ENCODE measurements around the gene ACAA1.
A peak's percentile ranks its signal among the peaks of the same experiment; 100 is the strongest.

DNA sequence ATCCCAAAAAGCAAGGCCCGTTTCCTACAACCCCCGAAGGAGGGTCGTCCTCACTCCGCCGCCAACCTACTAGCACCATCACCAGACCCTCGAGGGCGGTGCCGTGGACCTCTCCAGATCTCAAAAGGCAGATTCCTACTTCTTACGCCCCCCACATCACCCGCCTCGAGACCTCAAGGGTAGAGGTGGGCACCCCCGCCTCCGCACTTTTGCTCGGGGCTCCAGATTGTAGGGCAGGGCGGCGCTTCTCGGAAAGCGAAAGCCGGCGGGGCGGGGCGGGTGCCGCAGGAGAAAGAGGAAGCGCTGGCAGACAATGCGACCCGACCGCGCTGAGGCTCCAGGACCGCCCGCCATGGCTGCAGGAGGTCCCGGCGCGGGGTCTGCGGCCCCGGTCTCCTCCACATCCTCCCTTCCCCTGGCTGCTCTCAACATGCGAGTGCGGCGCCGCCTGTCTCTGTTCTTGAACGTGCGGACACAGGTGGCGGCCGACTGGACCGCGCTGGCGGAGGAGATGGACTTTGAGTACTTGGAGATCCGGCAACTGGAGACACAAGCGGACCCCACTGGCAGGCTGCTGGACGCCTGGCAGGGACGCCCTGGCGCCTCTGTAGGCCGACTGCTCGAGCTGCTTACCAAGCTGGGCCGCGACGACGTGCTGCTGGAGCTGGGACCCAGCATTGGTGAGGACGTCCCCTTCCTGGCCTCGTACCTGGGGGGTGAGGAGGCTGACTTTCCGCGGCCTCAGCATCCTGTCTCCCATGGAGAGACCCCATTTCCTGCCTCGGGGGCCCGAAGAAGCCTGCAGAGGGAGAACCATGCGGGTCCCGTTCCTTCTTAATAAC is 1.6 kb upstream of the ACAA1 start, which contains the start of gene MYD88:
- peak; percentile 91 for TF ChIP-seq POLR2A (IDR thresholded peaks at IDR 0.05)
- no peak for TF ChIP-seq CTCF (IDR thresholded peaks at IDR 0.05)
- TF ChIP-seq EP300 (IDR thresholded peaks at IDR 0.05; ENCODE audit: low read depth) = no peak

Measured in transverse colon (tissue), 3 donors.